ENCODE results near the gene LDAF1.
"Not testable (repeated sequence)": the region's sequence is repeated elsewhere in the genome, so short reads cannot be mapped to it uniquely, and the experiment has no call there.

LDAF1 gene

GRCh38 chr16:21158208-21159110 lies at the start of gene LDAF1:
TSS of gene LDAF1 (plus strand) at chr16:21158674. CDS start at chr16:21161183, 2,509 bp downstream.
- peak; percentile 92 for DNase-seq

- DNase-seq, result not testable (repeated sequence)
These were observed 42.9 kb upstream of the LDAF1 start for GRCh38 chr16:21115551-21115950.

GRCh38 chr16:21116148-21116693 lies 42.3 kb upstream of the LDAF1 start:
- peak; percentile 96 for DNase-seq

- no peak for DNase-seq
These were observed 40.9 kb upstream of the LDAF1 start for GRCh38 chr16:21117567-21117966.

GRCh38 chr16:21120976-21121520 lies 37.4 kb upstream of the LDAF1 start:
- no peak for DNase-seq

- DNase-seq, result no peak
These were observed 33.3 kb upstream of the LDAF1 start for GRCh38 chr16:21125191-21125590.

GRCh38 chr16:21126518-21126917 lies 32.0 kb upstream of the LDAF1 start:
- no peak for DNase-seq

GRCh38 chr16:21128991-21129390 lies 29.5 kb upstream of the LDAF1 start:
- DNase-seq, result no peak

GRCh38 chr16:21130811-21131210 lies 27.7 kb upstream of the LDAF1 start:
- no peak for DNase-seq

- no peak for DNase-seq
These were observed 24.4 kb upstream of the LDAF1 start for GRCh38 chr16:21134053-21134452.

GRCh38 chr16:21145738-21146137 lies 12.7 kb upstream of the LDAF1 start:
- no peak for DNase-seq

GRCh38 chr16:21150375-21151001 lies 8.0 kb upstream of the LDAF1 start, which contains the start of gene DNAH3:
TSS of gene DNAH3 (minus strand) at chr16:21150846. CDS start at chr16:21150319, 527 bp downstream.
- DNase-seq, result no peak

- not testable (repeated sequence) for DNase-seq
These were observed 6.1 kb upstream of the LDAF1 start for GRCh38 chr16:21152160-21153030.

- DNase-seq, result not testable (repeated sequence)
These were observed 5.2 kb upstream of the LDAF1 start for GRCh38 chr16:21153124-21153729.

GRCh38 chr16:21156011-21156410 lies 2.5 kb upstream of the LDAF1 start:
- DNase-seq, result not testable (repeated sequence)

GRCh38 chr16:21156767-21157467 lies 1.6 kb upstream of the LDAF1 start:
- DNase-seq, result peak; percentile 63

- DNase-seq, result no peak
These were observed 842 bp upstream of the LDAF1 start for GRCh38 chr16:21157632-21158031.

GRCh38 chr16:21159281-21159951 lies 942 bp downstream of the LDAF1 start:
- DNase-seq, result peak; percentile 68

GRCh38 chr16:21160276-21160675 lies 1.8 kb downstream of the LDAF1 start:
- DNase-seq, result no peak

GRCh38 chr16:21161211-21161610 lies 2.7 kb downstream of the LDAF1 start:
- DNase-seq, result no peak

Measured in OCI-M1 (cell line).